NCI-H748 (cell line): Measurements from ENCODE around the gene AK8.

Experiments used
- DNase-seq: peaks from one replicate; lab custom pipeline; 2025; ENCODE audit not compliant: unreplicated experiment; lab: John Stamatoyannopoulos, UW

Gene AK8

DNA sequence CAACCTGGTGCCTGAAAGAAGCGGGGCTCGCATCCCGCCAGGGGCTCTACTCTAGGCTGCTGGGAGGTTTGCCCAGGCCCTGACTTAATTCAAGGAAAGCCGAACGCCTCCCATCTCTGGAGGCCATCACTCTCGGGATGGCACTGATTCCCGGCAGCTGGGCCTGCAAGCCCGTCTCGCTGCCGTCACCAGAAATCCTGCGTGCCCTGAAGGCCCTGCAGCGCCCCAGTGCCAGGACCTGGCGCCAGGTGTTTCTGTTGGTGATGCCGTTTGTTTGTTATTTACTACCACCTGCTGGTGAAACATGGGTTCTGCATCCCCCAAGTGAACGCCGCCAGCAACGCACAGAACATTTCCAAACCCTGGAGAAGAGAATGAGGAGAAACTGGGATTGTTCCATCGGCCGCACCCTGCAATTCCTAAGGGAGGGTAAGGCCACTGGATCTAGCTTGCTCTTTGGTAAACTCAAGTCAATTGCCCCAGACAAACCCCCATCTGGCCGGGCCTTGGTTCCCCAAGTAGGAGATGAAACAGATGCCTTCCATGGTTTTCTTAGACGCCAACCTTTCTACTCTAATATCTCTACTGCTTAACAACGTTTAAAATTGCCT lies 77.9 kb downstream of the AK8 start:
- peak; percentile 81 for DNase-seq

- peak; percentile 29 for DNase-seq
These were observed 79.0 kb downstream of the AK8 start for GRCh38 chr9:132798817-132799790.

DNA sequence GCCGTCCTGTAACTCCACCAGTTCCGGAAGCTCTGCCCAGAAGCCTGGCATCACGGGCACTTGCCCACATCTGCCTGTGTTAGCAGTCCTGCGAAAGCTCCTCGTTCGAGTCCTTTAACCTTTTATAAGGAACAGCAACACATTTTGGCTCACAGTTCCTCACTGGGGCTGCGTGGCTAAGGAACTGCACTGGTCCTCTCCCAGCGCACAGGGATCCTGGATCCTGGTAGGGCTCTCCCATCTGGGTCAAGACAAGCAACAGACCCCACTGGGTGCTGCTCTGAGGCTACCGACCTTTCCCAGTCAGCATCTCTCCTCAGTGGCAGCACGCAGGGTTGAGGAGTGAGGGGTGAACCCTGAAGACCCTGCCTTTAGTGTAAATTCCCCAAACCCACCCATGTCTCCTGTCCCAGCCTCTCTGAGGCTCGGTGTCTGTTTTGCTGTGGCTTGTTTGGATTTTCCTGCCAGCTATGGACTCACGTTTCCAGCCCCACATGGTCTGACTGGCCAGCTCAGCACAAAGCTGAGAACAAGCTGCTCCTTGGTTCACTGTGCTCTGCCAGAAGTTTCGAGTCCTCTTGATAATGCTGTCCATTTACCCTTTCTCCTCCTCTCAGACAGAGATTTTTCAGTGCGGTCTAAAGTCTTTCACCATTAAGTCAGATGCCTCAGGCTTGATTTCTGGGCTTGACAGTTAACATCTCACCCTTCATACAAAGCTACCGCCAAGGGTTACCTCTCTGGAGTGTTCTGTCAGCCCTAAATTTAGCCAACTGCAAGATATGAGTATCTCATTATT lies 80.0 kb downstream of the AK8 start:
- DNase-seq = no peak

GRCh38 chr9:132795511-132796303 lies 82.4 kb downstream of the AK8 start:
- DNase-seq = no peak

GRCh38 chr9:132794730-132795380 lies 83.2 kb downstream of the AK8 start:
- DNase-seq = peak; percentile 59

- no peak for DNase-seq
These were observed 84.2 kb downstream of the AK8 start for GRCh38 chr9:132793606-132794580.

GRCh38 chr9:132792547-132792946 lies 85.5 kb downstream of the AK8 start:
- DNase-seq = no peak

- no peak for DNase-seq
These were observed 86.3 kb downstream of the AK8 start for GRCh38 chr9:132791699-132792240.

DNA sequence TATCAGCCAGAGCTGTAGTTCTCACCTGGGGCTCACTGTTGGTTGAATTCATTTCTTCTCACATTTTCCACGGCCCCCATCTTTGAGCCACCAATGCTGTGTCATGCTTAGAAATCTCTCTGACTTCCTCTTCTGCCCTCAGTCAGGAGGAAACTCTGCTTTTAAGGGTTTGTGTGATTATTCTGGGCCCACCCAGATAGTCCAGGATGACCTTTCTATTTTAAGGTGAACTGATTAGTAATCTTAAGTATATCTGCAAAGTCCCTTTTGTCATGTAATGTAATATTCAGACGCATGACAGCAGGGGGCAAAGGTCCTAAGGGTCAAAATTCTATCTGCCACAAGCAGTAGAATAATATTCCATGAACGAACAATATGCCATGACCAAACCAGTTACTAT lies 88.4 kb downstream of the AK8 start:
- no peak for DNase-seq

GRCh38 chr9:132788378-132788777 lies 89.7 kb downstream of the AK8 start:
- DNase-seq = no peak

DNA sequence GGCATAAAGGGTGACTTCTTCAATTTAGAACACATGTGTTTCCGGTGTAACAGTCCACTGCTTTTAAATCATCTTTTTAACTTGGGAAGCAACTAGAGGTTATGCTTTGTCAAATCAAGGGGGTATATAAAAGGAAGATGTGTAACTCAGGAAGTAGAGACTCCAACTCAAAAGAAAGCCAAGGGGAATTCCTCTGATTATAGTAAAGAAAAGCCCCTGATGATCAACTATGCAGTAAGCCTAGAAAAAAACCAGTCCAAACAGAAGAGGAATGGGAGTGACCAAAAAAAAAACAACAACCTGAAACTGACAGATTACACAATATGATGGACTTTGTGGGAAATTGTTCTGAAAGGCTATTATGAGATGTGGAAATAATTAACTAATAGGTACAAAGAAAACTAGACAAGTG lies 90.3 kb downstream of the AK8 start:
- DNase-seq = no peak

DNA sequence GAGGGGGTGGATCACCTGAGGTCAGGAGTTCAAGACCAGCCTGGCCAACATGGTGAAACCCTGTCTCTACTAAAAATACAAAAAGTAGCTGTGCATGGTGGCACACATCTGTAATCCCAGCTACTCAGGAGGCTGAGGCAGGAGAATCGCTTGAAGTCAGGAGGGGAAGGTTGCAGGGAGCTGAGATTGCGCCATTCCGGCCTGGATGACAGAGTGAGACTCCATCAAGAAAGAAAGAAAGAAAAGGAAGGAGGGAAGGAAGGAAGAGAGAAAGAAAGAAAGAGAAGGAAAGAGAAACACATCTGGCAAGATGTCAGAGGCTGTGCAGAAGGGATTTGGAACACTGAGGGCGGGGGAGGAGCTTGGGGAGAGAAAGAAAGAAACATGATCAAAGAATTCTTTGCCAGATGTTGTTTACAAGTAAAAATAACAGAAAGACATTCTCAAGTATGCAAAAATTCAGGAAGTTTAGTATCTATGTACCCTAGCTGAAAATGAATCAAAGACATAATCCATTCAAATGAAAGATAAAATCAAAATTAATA lies 93.7 kb downstream of the AK8 start:
- DNase-seq = no peak

GRCh38 chr9:132783006-132783405 lies 95.1 kb downstream of the AK8 start:
- DNase-seq = no peak

GRCh38 chr9:132782037-132782436 lies 96.0 kb downstream of the AK8 start:
- no peak for DNase-seq

- no peak for DNase-seq
These were observed 97.7 kb downstream of the AK8 start for GRCh38 chr9:132780230-132781007.

DNA sequence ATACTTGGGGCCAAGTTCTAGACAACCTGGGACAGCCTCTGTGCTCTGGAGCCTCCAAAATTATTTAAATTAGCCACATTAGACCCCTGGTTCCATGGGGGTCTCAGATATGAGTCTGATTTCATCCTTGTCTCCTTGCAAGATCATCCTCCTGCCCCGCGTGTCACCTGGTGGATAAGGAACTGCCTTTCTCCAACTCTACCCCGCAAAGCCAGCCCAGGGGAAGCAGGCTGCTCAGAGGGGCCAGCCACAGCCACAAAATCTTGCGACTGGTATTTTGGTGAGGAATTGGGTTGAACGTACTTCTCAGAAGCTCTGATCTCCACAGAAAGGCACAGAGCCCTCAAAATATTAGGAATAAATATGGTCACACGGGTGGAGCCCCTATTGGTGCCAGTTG lies 101.2 kb downstream of the AK8 start:
- DNase-seq = no peak

- DNase-seq = no peak
These were observed 101.8 kb downstream of the AK8 start for GRCh38 chr9:132776268-132776667.

GRCh38 chr9:132775720-132776119 lies 102.4 kb downstream of the AK8 start:
- no peak for DNase-seq
